ENCODE measurements around the gene FSTL5. TPM values are rescaled to one million over a fixed set of nuclear protein-coding genes. Genes with fewer than 3 reads are reported as not detected.

The FSTL5 gene
- total RNA-seq, 4 donors from 2014 or later: 0.33 to 0.52 (median 0.40) TPM

DNA sequence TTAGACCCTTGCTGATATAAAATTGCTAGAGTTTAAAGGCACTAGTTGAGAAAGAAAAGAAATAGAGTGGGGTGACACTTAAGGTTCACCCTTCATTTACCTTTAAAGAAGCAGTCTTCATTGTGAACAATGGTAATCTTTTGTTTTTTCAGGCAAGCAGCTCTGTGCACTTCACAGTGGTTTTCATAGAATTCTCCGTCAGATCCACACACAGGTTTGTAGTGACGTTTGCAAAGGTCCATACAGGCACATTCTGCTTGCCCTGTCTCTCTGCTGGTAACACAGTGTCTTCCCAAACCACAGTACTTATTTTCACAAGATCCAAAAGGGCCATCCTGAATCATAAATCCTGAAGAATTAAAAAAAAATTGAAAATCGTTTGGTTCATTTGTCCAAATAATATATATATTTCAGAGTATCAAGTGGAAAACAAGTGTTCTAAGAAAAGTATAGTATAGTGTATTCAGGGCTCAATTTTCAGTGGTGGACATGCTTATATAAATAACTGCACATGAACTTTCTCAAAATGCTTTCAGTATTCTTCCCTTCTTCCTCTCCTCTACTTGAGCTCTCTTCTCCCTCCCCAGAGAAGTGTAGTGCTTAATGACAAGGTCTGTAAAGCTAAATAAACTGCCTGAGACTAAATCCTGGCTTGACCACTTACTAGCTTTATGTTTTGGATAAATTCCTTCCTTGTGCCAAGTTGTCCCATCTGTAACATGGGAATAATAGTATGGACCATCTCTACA, 243.3 kb downstream of the FSTL5 start:
- no peak for DNase-seq (ENCODE audit: extremely low spot score)
- intact Hi-C loops (cut with DNase I): no loop called here
- no peaks in the 10 kb centered on the region for H3K9me3 ChIP-seq
- 76% methylated on average over 3 of the region's 3 CpGs for WGBS
- H3K27me3 ChIP-seq: no peaks in the 10 kb centered on the region
- H3K27ac ChIP-seq (replicated peaks in 1 of 4): no peak overlapping the region
- TF ChIP-seq EP300 (IDR thresholded peaks at IDR 0.05) (no peak), POLR2AphosphoS5 (IDR thresholded peaks at IDR 0.05) (no peak), POLR2A (IDR thresholded peaks at IDR 0.05; ENCODE audit: low read depth) (no peak)
- TF ChIP-seq, protein P1, sequence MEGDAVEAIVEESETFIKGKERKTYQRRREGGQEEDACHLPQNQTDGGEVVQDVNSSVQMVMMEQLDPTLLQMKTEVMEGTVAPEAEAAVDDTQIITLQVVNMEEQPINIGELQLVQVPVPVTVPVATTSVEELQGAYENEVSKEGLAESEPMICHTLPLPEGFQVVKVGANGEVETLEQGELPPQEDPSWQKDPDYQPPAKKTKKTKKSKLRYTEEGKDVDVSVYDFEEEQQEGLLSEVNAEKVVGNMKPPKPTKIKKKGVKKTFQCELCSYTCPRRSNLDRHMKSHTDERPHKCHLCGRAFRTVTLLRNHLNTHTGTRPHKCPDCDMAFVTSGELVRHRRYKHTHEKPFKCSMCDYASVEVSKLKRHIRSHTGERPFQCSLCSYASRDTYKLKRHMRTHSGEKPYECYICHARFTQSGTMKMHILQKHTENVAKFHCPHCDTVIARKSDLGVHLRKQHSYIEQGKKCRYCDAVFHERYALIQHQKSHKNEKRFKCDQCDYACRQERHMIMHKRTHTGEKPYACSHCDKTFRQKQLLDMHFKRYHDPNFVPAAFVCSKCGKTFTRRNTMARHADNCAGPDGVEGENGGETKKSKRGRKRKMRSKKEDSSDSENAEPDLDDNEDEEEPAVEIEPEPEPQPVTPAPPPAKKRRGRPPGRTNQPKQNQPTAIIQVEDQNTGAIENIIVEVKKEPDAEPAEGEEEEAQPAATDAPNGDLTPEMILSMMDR (IDR thresholded peaks at IDR 0.05): no peak
- no peaks in the 10 kb centered on the region for H3K4me1 ChIP-seq
- no peak overlapping the region for H3K4me3 ChIP-seq
- no peaks in the 10 kb centered on the region for H3K36me3 ChIP-seq

DNA sequence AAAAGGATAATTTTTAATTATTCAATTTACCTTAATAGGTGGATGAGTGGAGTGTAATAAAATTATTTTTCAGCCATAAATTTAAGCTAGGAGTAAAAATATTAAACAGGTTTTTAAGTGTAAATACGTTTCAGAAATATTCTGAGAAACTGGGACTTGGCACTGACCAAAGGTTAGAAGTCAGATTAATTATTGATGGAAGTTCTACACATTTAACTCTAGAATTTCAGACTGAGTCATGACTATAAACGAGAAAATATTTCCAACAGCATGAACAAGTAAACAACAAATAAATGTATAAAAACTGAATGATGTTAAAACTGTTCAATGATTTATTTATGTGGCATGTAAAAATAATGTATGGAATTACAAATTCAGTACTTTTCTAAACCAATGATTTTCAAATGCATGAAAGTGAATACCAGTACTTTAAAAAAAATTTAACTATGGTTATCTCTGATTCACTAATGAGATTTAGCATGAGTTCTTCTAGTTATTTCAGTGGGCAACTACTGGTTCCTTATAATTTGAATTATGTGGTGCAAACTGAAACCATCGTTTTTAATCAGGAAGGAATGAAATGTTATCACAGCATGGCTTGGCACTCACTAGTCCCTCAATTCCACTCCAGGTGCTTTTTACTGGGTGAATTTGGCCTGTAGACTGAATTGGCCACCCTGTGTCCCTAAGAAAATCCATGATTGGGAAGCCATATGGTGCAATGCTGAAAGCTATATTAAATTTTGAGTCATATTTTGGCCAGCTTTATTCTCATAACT, 244.2 kb downstream of the FSTL5 start:
- H3K36me3 ChIP-seq: no peaks in the 10 kb centered on the region
- no peak overlapping the region for H3K4me3 ChIP-seq
- no peaks in the 10 kb centered on the region for H3K4me1 ChIP-seq
- no peak for TF ChIP-seq EP300 (IDR thresholded peaks at IDR 0.05)
- no peak for TF ChIP-seq POLR2A (IDR thresholded peaks at IDR 0.05; ENCODE audit: low read depth)
- TF ChIP-seq POLR2AphosphoS5 (IDR thresholded peaks at IDR 0.05): no peak
- TF ChIP-seq, protein P1 (IDR thresholded peaks at IDR 0.05): no peak
- no peaks in the 10 kb centered on the region for H3K9me3 ChIP-seq
- no peak overlapping the region for H3K27ac ChIP-seq (replicated peaks in 1 of 4)
- no peak for DNase-seq (ENCODE audit: extremely low spot score)
- H3K27me3 ChIP-seq: no peaks in the 10 kb centered on the region
- WGBS: 63% methylated on average over 3 of the region's 3 CpGs
- intact Hi-C loops (cut with DNase I): no loop called here

DNA sequence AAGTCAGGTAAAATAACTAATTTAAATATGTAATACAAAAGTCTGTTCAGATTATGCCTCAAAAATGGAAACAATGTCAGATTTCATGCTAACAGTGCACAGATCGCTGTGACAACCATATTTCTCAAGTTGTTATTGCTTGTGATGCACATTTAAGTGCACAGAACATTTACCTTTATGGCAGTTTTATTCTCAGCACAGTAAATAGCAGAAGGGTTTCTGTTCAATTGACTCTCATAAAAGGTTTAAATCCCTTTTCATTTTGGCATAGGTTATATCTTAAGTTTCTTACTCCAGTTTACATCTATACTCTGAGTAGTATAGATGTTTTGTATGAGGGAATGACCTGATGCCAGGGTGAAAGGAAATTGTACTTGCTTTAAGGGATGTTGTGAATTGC, 247.8 kb downstream of the FSTL5 start:
- H3K36me3 ChIP-seq: no peaks in the 10 kb centered on the region
- DNase-seq (ENCODE audit: extremely low spot score): no peak
- H3K27ac ChIP-seq (replicated peaks in 1 of 4): no peak overlapping the region
- intact Hi-C loops (cut with DNase I): no loop called here
- 68% methylated on average over 1 of the region's 1 CpG for WGBS
- H3K9me3 ChIP-seq: no peaks in the 10 kb centered on the region
- TF ChIP-seq POLR2A (IDR thresholded peaks at IDR 0.05; ENCODE audit: low read depth) (no peak), EP300 (IDR thresholded peaks at IDR 0.05) (no peak), POLR2AphosphoS5 (IDR thresholded peaks at IDR 0.05) (no peak)
- TF ChIP-seq, protein P1 (IDR thresholded peaks at IDR 0.05): no peak
- H3K4me3 ChIP-seq: no peak overlapping the region
- no peaks in the 10 kb centered on the region for H3K27me3 ChIP-seq
- no peaks in the 10 kb centered on the region for H3K4me1 ChIP-seq

DNA sequence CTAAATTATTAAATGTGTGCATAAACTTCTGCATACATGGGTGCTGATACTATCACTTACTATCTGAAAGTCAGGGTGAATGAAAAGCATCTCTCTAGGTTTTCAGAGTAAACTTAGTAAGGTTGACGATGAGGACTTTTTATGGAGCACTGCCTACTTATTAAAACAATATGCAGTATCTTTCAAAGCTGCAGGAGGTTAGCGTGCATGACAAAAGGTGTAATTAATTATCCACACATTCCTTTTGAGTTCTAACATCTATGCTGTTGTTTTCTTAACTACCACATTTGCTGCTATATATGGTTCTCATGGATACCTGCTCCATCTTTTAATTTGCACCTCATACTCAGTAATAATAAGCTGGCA, 256.2 kb downstream of the FSTL5 start:
- no peak for DNase-seq (ENCODE audit: extremely low spot score)
- Histone ChIP-seq H3K9me3 (no peaks in the 10 kb centered on the region), H3K36me3 (no peaks in the 10 kb centered on the region), H3K27ac (replicated peaks in 1 of 4) (no peak overlapping the region), H3K4me1 (no peaks in the 10 kb centered on the region), H3K27me3 (no peaks in the 10 kb centered on the region), H3K4me3 (no peak overlapping the region)
- intact Hi-C loops (cut with DNase I): no loop called here
- no peak for TF ChIP-seq POLR2A (IDR thresholded peaks at IDR 0.05; ENCODE audit: low read depth)
- no peak for TF ChIP-seq EP300 (IDR thresholded peaks at IDR 0.05)
- no peak for TF ChIP-seq POLR2AphosphoS5 (IDR thresholded peaks at IDR 0.05)
- TF ChIP-seq, protein P1 (IDR thresholded peaks at IDR 0.05): no peak
- 68% methylated on average over 2 of the region's 2 CpGs for WGBS
